HL-60 (cell line): ENCODE results near the gene KRT3.

Experiments used
- DNase-seq, 2 experiments: peaks; one replicate each; pipeline ENCODE4 v3.0.0-alpha.2; 2010 to 2020; ENCODE audit warnings: low read depth in 1 of 2, low spot score in 1 of 2
- H3K27ac ChIP-seq: fragments of 250-450 bp; sonication (Bioruptor Pico); replicated peaks from 2 replicates; pipeline ENCODE4 v1.5.1; 2020; ENCODE audit warnings: mild to moderate bottlenecking, moderate library complexity
- H3K27me3 ChIP-seq: fragments of 250-450 bp; sonication (Bioruptor Pico); 2 replicates; pipeline ENCODE4 v1.5.1; 2021; ENCODE audit warnings: mild to moderate bottlenecking, moderate library complexity; ENCODE audit not compliant: insufficient read depth, poor library complexity, severe bottlenecking
- H3K4me3 ChIP-seq: replicated peaks from 2 replicates; pipeline ENCODE4 v1.5.1; 2011; ENCODE audit warnings: mild to moderate bottlenecking, control low read depth, low read length; ENCODE audit not compliant: insufficient read depth
- GABPA ChIP-seq: IDR thresholded peaks from 2 replicates; pipeline ENCODE4 v1.6.1; 2012; ENCODE audit warnings: low read depth
- POLR2AphosphoS5 ChIP-seq: IDR thresholded peaks from 2 replicates; pipeline ENCODE4 v1.6.1; 2012; ENCODE audit warnings: low read depth
- SPI1 ChIP-seq: IDR thresholded peaks from 2 replicates; pipeline ENCODE4 v1.6.1; 2012; ENCODE audit warnings: low read depth, mild to moderate bottlenecking, borderline replicate concordance
- TF ChIP-seq, protein P1 (sequence below): IDR thresholded peaks from 2 replicates; pipeline ENCODE4 v1.6.1; 2012; ENCODE audit warnings: low read depth; ENCODE audit not compliant: insufficient replicate concordance
- TF ChIP-seq, protein P2 (sequence below): IDR thresholded peaks from one replicate; pipeline ENCODE4 v1.5.1; 2011; ENCODE audit warnings: low read length, control low read depth, inconsistent platforms; ENCODE audit not compliant: insufficient read depth

Gene KRT3

DNA sequence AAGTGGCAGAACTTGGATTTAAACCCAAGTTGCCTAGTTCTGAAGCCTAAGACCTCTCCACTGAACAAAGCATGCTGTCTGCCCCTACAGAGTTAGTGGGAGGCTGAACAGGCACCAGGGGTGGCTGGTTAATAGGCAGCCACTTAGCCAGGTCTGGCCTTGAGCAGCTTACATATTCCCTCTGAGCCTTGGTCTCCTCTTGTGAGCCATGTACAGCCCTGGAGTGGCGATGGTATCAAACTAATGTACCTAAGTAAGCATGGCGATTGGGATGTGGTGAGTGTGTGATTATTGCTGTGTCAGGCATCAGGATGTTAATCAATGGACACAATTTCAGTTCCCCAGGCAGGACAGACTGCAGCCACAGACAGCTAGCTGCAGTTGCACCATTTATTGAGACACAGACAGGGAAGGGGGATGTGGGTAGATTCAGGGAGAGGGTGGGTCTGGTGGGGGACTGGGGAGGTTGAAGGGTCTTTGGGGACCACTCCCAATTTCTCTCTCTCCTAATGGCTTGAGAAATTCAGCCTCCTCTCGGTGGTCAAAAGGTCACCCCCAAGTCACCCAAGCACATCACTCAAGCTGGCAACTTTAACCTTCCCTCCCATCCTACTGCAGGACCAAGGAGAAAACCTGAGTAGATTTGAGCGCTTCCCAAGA, 25.3 kb upstream of the KRT3 start:
- TF ChIP-seq POLR2AphosphoS5 (no peak), SPI1 (no peak), GABPA (no peak)
- TF ChIP-seq, protein P1, sequence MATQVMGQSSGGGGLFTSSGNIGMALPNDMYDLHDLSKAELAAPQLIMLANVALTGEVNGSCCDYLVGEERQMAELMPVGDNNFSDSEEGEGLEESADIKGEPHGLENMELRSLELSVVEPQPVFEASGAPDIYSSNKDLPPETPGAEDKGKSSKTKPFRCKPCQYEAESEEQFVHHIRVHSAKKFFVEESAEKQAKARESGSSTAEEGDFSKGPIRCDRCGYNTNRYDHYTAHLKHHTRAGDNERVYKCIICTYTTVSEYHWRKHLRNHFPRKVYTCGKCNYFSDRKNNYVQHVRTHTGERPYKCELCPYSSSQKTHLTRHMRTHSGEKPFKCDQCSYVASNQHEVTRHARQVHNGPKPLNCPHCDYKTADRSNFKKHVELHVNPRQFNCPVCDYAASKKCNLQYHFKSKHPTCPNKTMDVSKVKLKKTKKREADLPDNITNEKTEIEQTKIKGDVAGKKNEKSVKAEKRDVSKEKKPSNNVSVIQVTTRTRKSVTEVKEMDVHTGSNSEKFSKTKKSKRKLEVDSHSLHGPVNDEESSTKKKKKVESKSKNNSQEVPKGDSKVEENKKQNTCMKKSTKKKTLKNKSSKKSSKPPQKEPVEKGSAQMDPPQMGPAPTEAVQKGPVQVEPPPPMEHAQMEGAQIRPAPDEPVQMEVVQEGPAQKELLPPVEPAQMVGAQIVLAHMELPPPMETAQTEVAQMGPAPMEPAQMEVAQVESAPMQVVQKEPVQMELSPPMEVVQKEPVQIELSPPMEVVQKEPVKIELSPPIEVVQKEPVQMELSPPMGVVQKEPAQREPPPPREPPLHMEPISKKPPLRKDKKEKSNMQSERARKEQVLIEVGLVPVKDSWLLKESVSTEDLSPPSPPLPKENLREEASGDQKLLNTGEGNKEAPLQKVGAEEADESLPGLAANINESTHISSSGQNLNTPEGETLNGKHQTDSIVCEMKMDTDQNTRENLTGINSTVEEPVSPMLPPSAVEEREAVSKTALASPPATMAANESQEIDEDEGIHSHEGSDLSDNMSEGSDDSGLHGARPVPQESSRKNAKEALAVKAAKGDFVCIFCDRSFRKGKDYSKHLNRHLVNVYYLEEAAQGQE: no peak
- TF ChIP-seq, protein P2, sequence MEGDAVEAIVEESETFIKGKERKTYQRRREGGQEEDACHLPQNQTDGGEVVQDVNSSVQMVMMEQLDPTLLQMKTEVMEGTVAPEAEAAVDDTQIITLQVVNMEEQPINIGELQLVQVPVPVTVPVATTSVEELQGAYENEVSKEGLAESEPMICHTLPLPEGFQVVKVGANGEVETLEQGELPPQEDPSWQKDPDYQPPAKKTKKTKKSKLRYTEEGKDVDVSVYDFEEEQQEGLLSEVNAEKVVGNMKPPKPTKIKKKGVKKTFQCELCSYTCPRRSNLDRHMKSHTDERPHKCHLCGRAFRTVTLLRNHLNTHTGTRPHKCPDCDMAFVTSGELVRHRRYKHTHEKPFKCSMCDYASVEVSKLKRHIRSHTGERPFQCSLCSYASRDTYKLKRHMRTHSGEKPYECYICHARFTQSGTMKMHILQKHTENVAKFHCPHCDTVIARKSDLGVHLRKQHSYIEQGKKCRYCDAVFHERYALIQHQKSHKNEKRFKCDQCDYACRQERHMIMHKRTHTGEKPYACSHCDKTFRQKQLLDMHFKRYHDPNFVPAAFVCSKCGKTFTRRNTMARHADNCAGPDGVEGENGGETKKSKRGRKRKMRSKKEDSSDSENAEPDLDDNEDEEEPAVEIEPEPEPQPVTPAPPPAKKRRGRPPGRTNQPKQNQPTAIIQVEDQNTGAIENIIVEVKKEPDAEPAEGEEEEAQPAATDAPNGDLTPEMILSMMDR: no peak
- DNase-seq: no peak
- Histone ChIP-seq H3K27me3 (peaks cover 2% of the 10 kb centered on the region), H3K4me3 (no peak overlapping the region), H3K27ac (no peak overlapping the region)

DNA sequence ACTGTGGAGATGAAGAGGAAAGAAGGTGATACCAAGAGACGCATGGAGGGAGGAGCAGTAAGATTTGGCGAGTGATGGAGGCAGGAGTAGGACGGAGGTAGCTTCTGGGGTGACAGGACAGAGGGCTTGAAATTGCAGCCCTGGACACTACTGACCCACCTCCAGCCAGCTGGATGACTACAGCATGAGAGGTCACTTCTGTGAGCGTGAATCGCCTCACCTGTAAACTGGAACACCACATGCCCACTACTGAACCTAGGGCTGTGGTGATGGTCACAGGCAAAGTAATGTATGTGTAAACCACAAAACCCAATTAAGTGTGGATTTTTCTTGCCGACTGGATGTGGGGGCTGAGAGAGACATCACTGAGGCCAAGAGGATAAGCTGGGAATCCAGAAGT, 24.6 kb upstream of the KRT3 start:
- Histone ChIP-seq H3K27me3 (peaks cover 2% of the 10 kb centered on the region), H3K27ac (no peak overlapping the region), H3K4me3 (no peak overlapping the region)
- TF ChIP-seq GABPA (no peak), SPI1 (no peak)
- TF ChIP-seq, protein P2: no peak
- no peak for DNase-seq

- no peak for DNase-seq
- no peak for TF ChIP-seq SPI1
- TF ChIP-seq POLR2AphosphoS5: no peak
- TF ChIP-seq, protein P2: no peak
- TF ChIP-seq, protein P1: no peak
- no peak for TF ChIP-seq GABPA
- H3K27ac ChIP-seq: no peak overlapping the region
- H3K27me3 ChIP-seq: peaks cover 2% of the 10 kb centered on the region
- no peak overlapping the region for H3K4me3 ChIP-seq
Observed at GRCh38 chr12:52819731-52820510, 24.0 kb upstream of the KRT3 start.
